ENCODE measurements around the gene VSIG2. TPM values are rescaled to one million over a fixed set of nuclear protein-coding genes. Genes with fewer than 3 reads are reported as not detected.
"Not testable (repeated sequence)": the region's sequence is repeated elsewhere in the genome, so short reads cannot be mapped to it uniquely, and the experiment has no call there.

Gene VSIG2
- total RNA-seq, 2 experiments from 2014 or later: not detected

- H3K36me3 Mint-ChIP-seq: no peaks in the 10 kb centered on the region
Observed at GRCh38 chr11:124779568-124779967, 27.5 kb upstream of the VSIG2 start.

GRCh38 chr11:124778281-124778680, 26.2 kb upstream of the VSIG2 start:
- no peak overlapping the region for H3K27ac Mint-ChIP-seq
- no peaks in the 10 kb centered on the region for H3K27me3 Mint-ChIP-seq
- CTCF ChIA-PET: interaction anchor here (0.8 to 1.7 kb wide), 4 partner anchors 12 to 18 kb away, joined by 3 to 5 read pairs (median 4); no protein-coding TSS in a partner anchor
- ATAC-seq: no peak
- no peaks in the 10 kb centered on the region for H3K9me3 Mint-ChIP-seq (ENCODE audit: low read depth)
- H3K36me3 Mint-ChIP-seq: no peaks in the 10 kb centered on the region
- DNase-seq: no peak
- H3K4me1 Mint-ChIP-seq: peaks cover 10% of the 10 kb centered on the region
- H3K4me3 Mint-ChIP-seq: no peak overlapping the region

More at GRCh38 chr11:124779568-124779967, 27.5 kb upstream of the VSIG2 start:
- no peaks in the 10 kb centered on the region for H3K27me3 Mint-ChIP-seq
- H3K4me3 Mint-ChIP-seq: no peak overlapping the region
- CTCF ChIA-PET: interaction anchor here (0.6 to 1.4 kb wide), 5 partner anchors 11 to 21 kb away, joined by 3 to 5 read pairs (median 4); no protein-coding TSS in a partner anchor
- no peak for DNase-seq
- H3K9me3 Mint-ChIP-seq (ENCODE audit: low read depth): no peaks in the 10 kb centered on the region
- H3K27ac Mint-ChIP-seq: no peak overlapping the region
- H3K4me1 Mint-ChIP-seq: peaks cover 10% of the 10 kb centered on the region
- no peak for ATAC-seq

- Mint-ChIP-seq H3K4me3 (no peak overlapping the region), H3K36me3 (no peaks in the 10 kb centered on the region), H3K27me3 (no peaks in the 10 kb centered on the region), H3K27ac (no peak overlapping the region), H3K4me1 (peaks cover 10% of the 10 kb centered on the region), H3K9me3 (ENCODE audit: low read depth) (no peaks in the 10 kb centered on the region)
- ATAC-seq (no peak), DNase-seq (no peak)
- CTCF ChIA-PET: no interaction called here
Observed at GRCh38 chr11:124776865-124777645, 25.0 kb upstream of the VSIG2 start.

- H3K36me3 Mint-ChIP-seq; DNase-seq; H3K4me3 Mint-ChIP-seq; H3K4me1 Mint-ChIP-seq; H3K9me3 Mint-ChIP-seq (ENCODE audit: low read depth); H3K27ac Mint-ChIP-seq; ATAC-seq; H3K27me3 Mint-ChIP-seq: not testable (repeated sequence)
- CTCF ChIA-PET: interaction anchor here (2.2 to 18.4 kb wide), 2 partner anchors 25 to 102 kb away, joined by 8 to 216 read pairs; partner anchors contain the start of gene MSANTD2
Observed at GRCh38 chr11:124770959-124771358, 18.9 kb upstream of the VSIG2 start.

- no peaks in the 10 kb centered on the region for H3K9me3 Mint-ChIP-seq (ENCODE audit: low read depth)
- H3K27ac Mint-ChIP-seq: no peak overlapping the region
- no peaks in the 10 kb centered on the region for H3K4me1 Mint-ChIP-seq
- H3K4me3 Mint-ChIP-seq: no peak overlapping the region
- CTCF ChIA-PET: interaction anchor here (0.9 to 18.4 kb wide), 7 partner anchors 15 to 126 kb away, joined by 3 to 216 read pairs (median 4); partner anchors contain the start of gene MSANTD2
- no peak for ATAC-seq
- no peak for DNase-seq
- peaks cover 8% of the 10 kb centered on the region for H3K36me3 Mint-ChIP-seq
- no peaks in the 10 kb centered on the region for H3K27me3 Mint-ChIP-seq
Observed at GRCh38 chr11:124769806-124770774, 18.0 kb upstream of the VSIG2 start.

GRCh38 chr11:124768914-124769313, 16.9 kb upstream of the VSIG2 start:
- Mint-ChIP-seq H3K27ac (no peak overlapping the region), H3K4me3 (no peak overlapping the region), H3K36me3 (peaks cover 8% of the 10 kb centered on the region), H3K4me1 (no peaks in the 10 kb centered on the region), H3K9me3 (ENCODE audit: low read depth) (no peaks in the 10 kb centered on the region), H3K27me3 (no peaks in the 10 kb centered on the region)
- CTCF ChIA-PET: interaction anchor here (0.8 to 18.4 kb wide), 8 partner anchors 10 to 125 kb away, joined by 3 to 216 read pairs (median 4); partner anchors contain the start of gene MSANTD2
- no peak for DNase-seq
- ATAC-seq: no peak

- peaks cover 3% of the 10 kb centered on the region for H3K36me3 Mint-ChIP-seq
- no peak overlapping the region for H3K4me3 Mint-ChIP-seq
- H3K4me1 Mint-ChIP-seq: peaks cover 8% of the 10 kb centered on the region
- CTCF ChIA-PET: interaction anchor here (0.8 to 18.4 kb wide), 7 partner anchors 19 to 135 kb away, joined by 3 to 216 read pairs (median 3); partner anchors contain the start of gene MSANTD2
- no peaks in the 10 kb centered on the region for H3K9me3 Mint-ChIP-seq (ENCODE audit: low read depth)
- DNase-seq: no peak
- no peak for ATAC-seq
- H3K27me3 Mint-ChIP-seq: peaks cover 7% of the 10 kb centered on the region
- no peak overlapping the region for H3K27ac Mint-ChIP-seq
Observed at GRCh38 chr11:124766156-124766555, 14.1 kb upstream of the VSIG2 start.

GRCh38 chr11:124763156-124763947, 11.3 kb upstream of the VSIG2 start:
- H3K4me1 Mint-ChIP-seq: peaks cover 16% of the 10 kb centered on the region
- no peaks in the 10 kb centered on the region for H3K9me3 Mint-ChIP-seq (ENCODE audit: low read depth)
- peak overlapping the region; percentile 74 for H3K4me3 Mint-ChIP-seq
- peaks cover 30% of the 10 kb centered on the region for H3K27me3 Mint-ChIP-seq
- CTCF ChIA-PET: interaction anchor here (0.6 to 18.4 kb wide), 32 partner anchors 9 to 1332 kb away, joined by 3 to 216 read pairs (median 4); partner anchors contain the start of genes MSANTD2, NRGN, SIAE and SPA17
- ATAC-seq: peak; percentile 46
- H3K27ac Mint-ChIP-seq: no peak overlapping the region
- peak; percentile 87 for DNase-seq
- H3K36me3 Mint-ChIP-seq: peaks cover 1% of the 10 kb centered on the region

GRCh38 chr11:124762624-124763155, 10.6 kb upstream of the VSIG2 start:
- ATAC-seq: peak; percentile 35

GRCh38 chr11:124762105-124762623, 10.1 kb upstream of the VSIG2 start, which contains the start of gene ESAM:
Gene ESAM (minus strand): TSS chr11:124762290. CDS start chr11:124762154, 136 bp downstream.
- H3K9me3 Mint-ChIP-seq (ENCODE audit: low read depth): no peaks in the 10 kb centered on the region
- DNase-seq (peak; percentile 79), ATAC-seq (peak; percentile 89)
- peaks cover 42% of the 10 kb centered on the region for H3K27me3 Mint-ChIP-seq
- H3K36me3 Mint-ChIP-seq: peaks cover 1% of the 10 kb centered on the region
- H3K4me1 Mint-ChIP-seq: peaks cover 19% of the 10 kb centered on the region
- peak within 1 kb of the TSS; percentile 74 for H3K4me3 Mint-ChIP-seq
- CTCF ChIA-PET: interaction anchor here (0.7 to 18.4 kb wide), 24 partner anchors 10 to 122 kb away, joined by 3 to 216 read pairs (median 5); partner anchors contain the start of genes MSANTD2, NRGN, SIAE and SPA17
- no peak within 1 kb of the TSS for H3K27ac Mint-ChIP-seq

More at GRCh38 chr11:124762624-124763155, 10.6 kb upstream of the VSIG2 start:
- Mint-ChIP-seq H3K9me3 (ENCODE audit: low read depth) (no peaks in the 10 kb centered on the region), H3K4me3 (peak overlapping the region; percentile 74), H3K27me3 (peaks cover 37% of the 10 kb centered on the region), H3K4me1 (peaks cover 19% of the 10 kb centered on the region), H3K27ac (no peak overlapping the region), H3K36me3 (peaks cover 1% of the 10 kb centered on the region)
- DNase-seq: no peak
- CTCF ChIA-PET: interaction anchor here (0.7 to 18.4 kb wide), 24 partner anchors 10 to 139 kb away, joined by 3 to 216 read pairs (median 7); partner anchors contain the start of genes MSANTD2, NRGN, SIAE and SPA17

- ATAC-seq: no peak
- no peaks in the 10 kb centered on the region for H3K36me3 Mint-ChIP-seq
- H3K27me3 Mint-ChIP-seq: peaks cover 49% of the 10 kb centered on the region
- no peak for DNase-seq
- H3K9me3 Mint-ChIP-seq (ENCODE audit: low read depth): no peaks in the 10 kb centered on the region
- peak overlapping the region; percentile 74 for H3K4me3 Mint-ChIP-seq
- H3K4me1 Mint-ChIP-seq: peaks cover 19% of the 10 kb centered on the region
- no peak overlapping the region for H3K27ac Mint-ChIP-seq
- CTCF ChIA-PET: interaction anchor here (0.7 to 18.4 kb wide), 8 partner anchors 13 to 92 kb away, joined by 3 to 216 read pairs (median 4); partner anchors contain the start of gene MSANTD2
Observed at GRCh38 chr11:124761301-124762104, 9.4 kb upstream of the VSIG2 start.
